ENCODE measurements around the gene ANTXRL.

DNA sequence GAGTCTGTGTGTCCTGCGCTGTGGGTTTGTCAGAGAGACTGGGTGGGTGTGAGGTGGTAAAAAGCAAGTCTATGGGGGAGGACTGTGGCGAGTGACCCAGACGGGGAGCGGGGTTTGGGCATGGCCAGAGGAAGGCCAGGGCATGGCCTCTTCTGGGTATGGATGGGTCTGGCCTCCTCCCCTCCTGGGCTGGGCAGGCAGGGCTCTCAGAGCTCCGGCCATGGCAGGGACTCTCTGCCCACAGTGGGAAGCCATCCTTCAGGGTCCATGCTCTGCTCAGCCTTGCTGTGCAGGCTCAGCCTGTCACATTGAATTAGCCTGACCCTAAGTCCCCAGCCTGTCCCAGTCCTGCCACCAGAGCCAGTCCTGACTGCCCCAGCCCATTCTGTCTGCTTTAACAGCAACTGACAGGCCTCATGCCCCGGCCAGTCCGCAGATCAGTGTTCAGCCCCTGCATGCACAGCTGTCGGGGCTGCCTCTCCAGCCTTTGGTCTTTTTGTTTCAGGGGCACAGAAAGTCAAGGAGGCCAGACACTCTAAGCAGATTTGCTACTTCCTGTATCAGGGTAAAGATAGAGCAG lies 7.9 kb downstream of the ANTXRL start:
- TF ChIP-seq, protein P1, sequence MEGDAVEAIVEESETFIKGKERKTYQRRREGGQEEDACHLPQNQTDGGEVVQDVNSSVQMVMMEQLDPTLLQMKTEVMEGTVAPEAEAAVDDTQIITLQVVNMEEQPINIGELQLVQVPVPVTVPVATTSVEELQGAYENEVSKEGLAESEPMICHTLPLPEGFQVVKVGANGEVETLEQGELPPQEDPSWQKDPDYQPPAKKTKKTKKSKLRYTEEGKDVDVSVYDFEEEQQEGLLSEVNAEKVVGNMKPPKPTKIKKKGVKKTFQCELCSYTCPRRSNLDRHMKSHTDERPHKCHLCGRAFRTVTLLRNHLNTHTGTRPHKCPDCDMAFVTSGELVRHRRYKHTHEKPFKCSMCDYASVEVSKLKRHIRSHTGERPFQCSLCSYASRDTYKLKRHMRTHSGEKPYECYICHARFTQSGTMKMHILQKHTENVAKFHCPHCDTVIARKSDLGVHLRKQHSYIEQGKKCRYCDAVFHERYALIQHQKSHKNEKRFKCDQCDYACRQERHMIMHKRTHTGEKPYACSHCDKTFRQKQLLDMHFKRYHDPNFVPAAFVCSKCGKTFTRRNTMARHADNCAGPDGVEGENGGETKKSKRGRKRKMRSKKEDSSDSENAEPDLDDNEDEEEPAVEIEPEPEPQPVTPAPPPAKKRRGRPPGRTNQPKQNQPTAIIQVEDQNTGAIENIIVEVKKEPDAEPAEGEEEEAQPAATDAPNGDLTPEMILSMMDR (IDR thresholded peaks at IDR 0.05; ENCODE audit: control extremely low read depth in 1 of 3, insufficient read depth in 1 of 3, low read depth in 1 of 3, low read length in 3 of 3): no peak
- TF ChIP-seq EZH2 (IDR thresholded peaks at IDR 0.05; ENCODE audit: low read depth, low read length, severe bottlenecking): no peak
- no peak for TF ChIP-seq TBP (IDR thresholded peaks at IDR 0.05; ENCODE audit: low read depth, low read length)
- no peak for TF ChIP-seq ATF3 (IDR thresholded peaks at IDR 0.05; ENCODE audit: insufficient read depth, low read depth, low read length)
- no peak for TF ChIP-seq POLR2A (IDR thresholded peaks at IDR 0.05; ENCODE audit: control extremely low read depth in 1 of 2, low read depth in 2 of 2, low read length in 2 of 2)
- no peak for TF ChIP-seq HDAC2 (IDR thresholded peaks at IDR 0.05; ENCODE audit: borderline replicate concordance in 1 of 2, low read depth in 2 of 2, low read length in 2 of 2)
- no peak for TF ChIP-seq POLR2AphosphoS5 (IDR thresholded peaks at IDR 0.05; ENCODE audit: low read depth, low read length)
- TF ChIP-seq RXRA (IDR thresholded peaks at IDR 0.05; ENCODE audit: insufficient read depth, low read depth, low read length): no peak
- no peak for TF ChIP-seq SIN3A (conservative IDR thresholded peaks at IDR 0.05 in 1 of 2, IDR thresholded peaks at IDR 0.05 in 1 of 2; ENCODE audit: low read depth in 1 of 2, low read length in 2 of 2)
- TF ChIP-seq KDM4A (IDR thresholded peaks at IDR 0.05; ENCODE audit: low read depth, low read length, severe bottlenecking): no peak
- TF ChIP-seq CHD2 (IDR thresholded peaks at IDR 0.05; ENCODE audit: low read length): no peak
- TF ChIP-seq CBX5 (IDR thresholded peaks at IDR 0.05; ENCODE audit: low read depth, low read length): no peak

Measured in H1 (cell line).